GM18519 (cell line): Measurements from ENCODE around the gene IGF1R.
A peak's percentile ranks its signal among the peaks of the same experiment; 100 is the strongest.

Experiments
- ATAC-seq: cut with Tn5 transposase; IDR thresholded peaks from one replicate; pipeline ENCODE4 v1.9.1; 2021; ENCODE audit warnings: mild to moderate bottlenecking, moderate library complexity; ENCODE audit not compliant: unreplicated experiment, low FRiP score

The IGF1R gene

GRCh38 chr15:98924401-98925049, 276.2 kb downstream of the IGF1R start:
- ATAC-seq, result no peak

DNA sequence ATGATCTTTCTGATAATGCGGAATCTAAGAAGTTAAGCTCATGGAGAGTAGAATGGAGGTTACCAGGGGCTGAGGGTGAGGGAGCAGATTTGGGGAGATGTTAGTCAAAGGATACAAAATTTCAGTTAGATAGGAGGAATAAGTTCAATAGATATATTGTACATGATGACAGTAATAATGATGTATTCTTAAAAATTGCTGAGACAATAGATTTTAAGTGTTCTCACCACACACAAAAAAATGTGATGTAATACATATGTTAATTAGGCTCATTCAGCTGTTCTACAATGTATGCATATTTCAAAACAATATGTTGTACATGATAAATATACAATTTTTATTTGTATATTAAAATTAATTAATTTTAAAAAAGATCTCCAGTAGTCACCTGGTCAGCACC, 277.9 kb downstream of the IGF1R start:
- ATAC-seq, result no peak

- no peak for ATAC-seq
These were observed 278.7 kb downstream of the IGF1R start for GRCh38 chr15:98927022-98927421.

- no peak for ATAC-seq
These were observed 279.7 kb downstream of the IGF1R start for GRCh38 chr15:98927996-98928395.

- ATAC-seq, result no peak
These were observed 282.2 kb downstream of the IGF1R start for GRCh38 chr15:98930576-98930975.

- ATAC-seq, result no peak
These were observed 282.7 kb downstream of the IGF1R start for GRCh38 chr15:98931004-98931403.

DNA sequence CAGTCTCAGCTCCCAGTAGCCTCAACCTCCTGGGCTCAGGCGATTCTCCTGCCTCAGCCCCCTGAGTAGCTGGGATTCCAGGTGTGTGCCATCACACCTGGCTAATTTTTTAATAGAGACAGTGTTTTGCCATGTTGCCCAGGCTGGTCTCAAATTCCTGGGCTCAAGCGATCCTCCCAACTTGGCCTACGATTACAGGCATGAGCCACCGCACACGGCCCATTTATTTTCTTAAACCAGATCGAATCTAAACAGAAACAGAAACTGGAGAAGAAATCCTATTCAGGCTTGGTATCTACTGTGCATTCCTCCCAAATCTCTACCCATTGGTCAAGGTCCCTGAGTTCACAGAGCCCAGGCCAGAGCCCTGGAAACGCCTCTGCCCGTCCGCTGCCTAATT, 285.1 kb downstream of the IGF1R start:
- ATAC-seq, result no peak

DNA sequence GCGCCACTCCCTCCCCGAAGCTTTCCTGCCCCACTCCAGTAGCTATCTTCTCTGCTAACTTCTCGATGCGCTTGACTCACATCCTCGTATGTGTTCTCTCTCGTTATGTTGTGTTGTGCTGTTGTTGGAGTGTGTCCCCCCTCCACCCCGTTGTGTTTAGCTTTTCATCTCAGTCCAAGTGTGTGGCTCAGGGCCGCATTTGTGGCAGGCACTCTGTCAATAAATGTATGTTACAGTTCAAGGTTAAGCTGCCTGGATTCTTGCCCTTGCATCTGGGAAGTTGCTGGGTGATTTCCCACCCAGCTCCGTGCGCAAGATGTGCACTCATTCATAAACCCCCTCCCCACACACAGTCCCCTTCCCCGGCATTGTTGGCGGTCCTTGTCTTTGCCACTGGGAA, 287.4 kb downstream of the IGF1R start:
- ATAC-seq, result no peak

- peak; percentile 88 for ATAC-seq
These were observed 289.2 kb downstream of the IGF1R start for GRCh38 chr15:98937413-98938104.

- ATAC-seq, result peak; percentile 13
These were observed 289.7 kb downstream of the IGF1R start for GRCh38 chr15:98938105-98938417.

DNA sequence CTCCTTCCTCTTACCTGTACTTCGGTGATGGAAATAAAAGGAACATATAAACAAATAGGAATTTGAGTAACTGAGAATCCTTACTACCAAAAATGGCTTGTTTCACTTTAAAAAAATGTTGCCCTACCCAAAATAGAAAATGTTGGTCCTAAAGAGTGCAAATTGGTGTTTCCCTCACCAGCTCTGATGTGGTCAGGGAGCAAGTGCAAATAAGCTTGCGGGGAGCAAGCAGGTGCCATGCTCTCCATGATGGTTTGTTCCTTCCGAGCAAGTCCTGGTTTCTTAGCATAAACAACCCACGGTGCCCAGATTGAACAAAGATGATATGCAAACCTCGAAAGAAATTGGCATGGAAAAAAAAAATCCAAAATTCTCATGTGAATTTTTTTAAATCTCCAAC, 290.5 kb downstream of the IGF1R start:
- no peak for ATAC-seq

GRCh38 chr15:98939311-98940080, 291.2 kb downstream of the IGF1R start:
- no peak for ATAC-seq

- no peak for ATAC-seq
These were observed 293.4 kb downstream of the IGF1R start for GRCh38 chr15:98941595-98942255.

DNA sequence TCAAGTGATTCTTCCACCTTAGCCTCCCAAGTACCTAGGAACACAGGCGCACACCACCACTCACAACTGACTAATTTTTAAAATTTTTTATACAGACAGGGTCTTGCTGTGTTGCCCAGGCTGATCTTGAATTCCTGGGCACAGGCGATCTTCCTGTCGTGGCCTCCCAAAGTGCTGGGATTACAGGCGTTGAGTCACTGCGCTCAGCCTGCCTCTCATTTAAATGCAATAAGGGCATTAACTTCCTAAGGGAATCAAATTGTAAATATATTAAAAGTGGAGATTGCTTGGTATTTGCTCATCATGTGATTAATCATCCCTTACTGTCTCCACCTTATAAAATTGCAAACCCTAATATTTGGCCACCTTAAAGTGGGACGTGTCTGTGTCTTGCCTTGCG, 294.1 kb downstream of the IGF1R start:
- ATAC-seq, result no peak

GRCh38 chr15:98943051-98943508, 294.7 kb downstream of the IGF1R start:
- no peak for ATAC-seq

GRCh38 chr15:98943601-98944151, 295.3 kb downstream of the IGF1R start:
- ATAC-seq, result no peak

DNA sequence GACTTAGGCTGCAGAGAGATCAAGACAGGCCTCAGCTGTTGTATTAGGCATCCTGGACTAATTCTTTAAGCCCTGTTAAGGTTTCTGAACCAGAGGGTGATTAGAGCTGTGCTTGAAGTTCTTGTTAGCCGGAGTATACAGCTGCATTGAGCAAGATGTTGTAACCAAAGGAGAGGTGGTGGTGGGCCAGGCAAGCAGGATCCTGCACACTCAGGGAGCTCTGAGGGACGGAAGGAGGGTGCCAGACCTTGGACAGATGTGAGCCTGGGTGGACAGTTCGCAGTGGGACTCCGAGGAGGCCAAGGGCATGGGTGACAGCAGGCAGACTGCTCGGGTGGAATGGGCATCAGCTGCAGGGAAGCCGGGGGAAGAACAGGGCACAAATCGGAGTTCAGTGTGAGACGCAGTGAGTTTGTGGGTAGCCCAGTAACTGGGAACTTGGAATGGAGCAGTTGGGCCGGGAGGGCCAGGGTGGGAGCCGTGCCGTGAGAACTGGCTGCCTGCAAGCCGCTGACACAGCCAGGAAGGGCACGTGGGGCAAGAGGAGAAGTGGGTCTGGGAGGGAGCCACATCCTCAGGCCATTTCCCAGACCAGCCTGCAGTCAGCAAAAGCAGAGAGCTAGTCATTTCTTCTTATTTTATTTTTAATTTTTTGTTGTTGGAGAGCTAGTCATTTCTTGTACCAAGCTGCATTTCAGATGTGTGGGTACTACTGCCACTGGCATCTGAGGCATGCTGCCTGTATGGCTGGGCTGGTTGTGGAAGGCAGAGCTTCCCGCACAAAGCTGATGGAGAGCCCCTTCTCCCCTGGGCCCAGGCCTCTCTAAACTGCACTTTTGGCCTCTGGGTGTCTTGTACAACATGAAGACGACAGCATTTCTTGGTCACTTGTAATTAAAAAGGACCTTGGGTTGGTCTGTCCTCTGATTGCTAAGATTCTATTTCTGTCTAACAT, 298.2 kb downstream of the IGF1R start:
- ATAC-seq, result no peak

DNA sequence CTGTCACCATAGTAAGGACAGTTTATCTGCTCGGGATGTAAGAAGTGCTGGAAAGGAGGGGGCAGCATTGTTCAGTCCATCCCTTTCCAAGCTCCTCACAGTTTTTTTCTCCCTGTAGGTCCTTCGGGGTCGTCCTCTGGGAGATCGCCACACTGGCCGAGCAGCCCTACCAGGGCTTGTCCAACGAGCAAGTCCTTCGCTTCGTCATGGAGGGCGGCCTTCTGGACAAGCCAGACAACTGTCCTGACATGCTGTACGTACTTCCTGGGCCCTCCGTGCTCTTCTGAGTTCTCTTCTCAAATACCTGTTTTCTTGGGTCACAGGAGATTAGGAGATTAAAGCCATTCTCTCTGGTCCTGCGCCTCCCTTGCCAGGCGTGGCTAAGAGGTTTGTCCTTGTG, 300.1 kb downstream of the IGF1R start:
- ATAC-seq, result no peak

- ATAC-seq, result no peak
These were observed 300.6 kb downstream of the IGF1R start for GRCh38 chr15:98948941-98949340.

- no peak for ATAC-seq
These were observed 301.3 kb downstream of the IGF1R start for GRCh38 chr15:98949624-98950023.
